GM12878 (cell line): ENCODE measurements around the gene ATN1. TPM values are rescaled to one million over a fixed set of nuclear protein-coding genes. Genes with fewer than 3 reads are reported as not detected.

Experiments
- ATAC-seq: fragments of 200-7000 bp; cut with Tn5 transposase; 3 replicates; pipeline ENCODE4 v1.9.1; 2020; ENCODE audit warnings: mild to moderate bottlenecking, moderate library complexity
- BruUV-seq: library from RNA; stranded (reverse); fragments of 400-500 nt; replicated peaks from 2 replicates; lab custom pipeline; 2021; lab: Mats Ljungman, UMichigan
- CTCF ChIA-PET: fragments of 300-600 bp; sonication (Branson Sonifier 250); formaldehyde crosslinking; extraction: SDS; loops from one replicate; lab custom pipeline; 2021; ENCODE audit warnings: inconsistent platforms; lab: Yijun Ruan, JAX
- POLR2A ChIA-PET: fragments of 350-600 bp; formaldehyde crosslinking; extraction: SDS; loops from one replicate; lab custom pipeline; 2021; ENCODE audit warnings: inconsistent platforms; lab: Charles Lee
- RAD21 ChIA-PET: fragments of 300-600 bp; sonication (Branson Sonifier 250); formaldehyde crosslinking; loops from one replicate; lab custom pipeline; 2023; ENCODE audit warnings: antibody characterized with exemption; ENCODE audit not compliant: unreplicated experiment; lab: Charles Lee
- SMC1A ChIA-PET: fragments of 300-600 bp; sonication (Branson Sonifier 250); formaldehyde crosslinking; loops from one replicate; lab custom pipeline; 2023; ENCODE audit not compliant: unreplicated experiment, uncharacterized antibody; lab: Charles Lee
- DNase-seq: peaks from one replicate; pipeline ENCODE4 v3.0.0-alpha.2; 2011; ENCODE audit warnings: low read depth, low spot score
- FAIRE-seq: peaks from 3 replicates; lab custom pipeline; 2011; peaks lifted over from hg19 to GRCh38; lab: Jason Lieb, UNC
- H2AFZ ChIP-seq: 2 replicates; pipeline ENCODE4 v1.6.0; 2011; ENCODE audit warnings: low read depth, low read length, control low read depth; ENCODE audit not compliant: control insufficient read depth
- H3K27ac ChIP-seq: 2 replicates; pipeline ENCODE4 v1.5.1; 2011; ENCODE audit warnings: control low read depth; ENCODE audit not compliant: control insufficient read depth, insufficient read depth
- H3K27me3 ChIP-seq, 2 experiments: replicated peaks in 1 of 2; 2 replicates each; pipeline versions ENCODE4 v1.6.0 to v1.6.1; 2011; ENCODE audit warnings: low read length in 1 of 2; ENCODE audit not compliant: control insufficient read depth in 2 of 2, insufficient read depth in 2 of 2
- H3K36me3 ChIP-seq, 2 experiments: 2 replicates each; pipeline ENCODE4 v1.5.1; 2011; ENCODE audit warnings: low read length in 1 of 2; ENCODE audit not compliant: control insufficient read depth in 2 of 2, insufficient read depth in 2 of 2
- H3K4me1 ChIP-seq: 2 replicates; pipeline ENCODE4 v1.6.1; 2011; ENCODE audit warnings: mild to moderate bottlenecking, low read length, moderate library complexity, mixed read lengths; ENCODE audit not compliant: control insufficient read depth, insufficient read depth
- H3K4me2 ChIP-seq: 2 replicates; pipeline ENCODE4 v1.6.0; 2011; ENCODE audit warnings: control low read depth; ENCODE audit not compliant: control insufficient read depth, insufficient read depth
- H3K4me3 ChIP-seq: fragments of 200-600 bp; sonication (generic); 2 replicates; pipeline ENCODE4 v1.5.1; 2016
- H3K79me2 ChIP-seq: 2 replicates; pipeline ENCODE4 v1.6.0; 2011; ENCODE audit warnings: low read length; ENCODE audit not compliant: control insufficient read depth, insufficient read depth
- H3K9ac ChIP-seq: 2 replicates; pipeline ENCODE4 v1.8.0; 2011; ENCODE audit warnings: low read length, control low read depth, mixed read lengths; ENCODE audit not compliant: control insufficient read depth, insufficient read depth
- H3K9me3 ChIP-seq: replicated peaks from 3 replicates; pipeline ENCODE4 v1.5.1; 2011; ENCODE audit warnings: mild to moderate bottlenecking, low read length; ENCODE audit not compliant: control insufficient read depth, insufficient read depth
- H4K20me1 ChIP-seq: 2 replicates; pipeline ENCODE4 v1.6.0; 2011; ENCODE audit not compliant: control insufficient read depth, insufficient read depth
- KAT2A ChIP-seq: conservative IDR thresholded peaks from 2 replicates; pipeline ENCODE4 v1.6.1; 2011; ENCODE audit warnings: low read depth, low read length; ENCODE audit not compliant: control insufficient read depth
- ZNF274 ChIP-seq: IDR thresholded peaks from one replicate; pipeline ENCODE4 v1.8.0; 2011; ENCODE audit not compliant: insufficient read length, insufficient read depth
- ZZZ3 ChIP-seq: IDR thresholded peaks from 2 replicates; pipeline ENCODE4 v1.6.1; 2011; ENCODE audit warnings: low read depth; ENCODE audit not compliant: control insufficient read depth, insufficient read length
- WGBS: methylation state at CpG from one replicate; pipeline ENCODE4 v1.1.6; 2016; ENCODE audit warnings: low lambda C conversion rate; ENCODE audit not compliant: insufficient replicate concordance, insufficient coverage; ENCODE audit errors: missing lambda C conversion rate; 5-methylcytosine and 5-hydroxymethylcytosine counted together
- in situ Hi-C: fragments of 300-500 bp; cut with MboI; formaldehyde crosslinking; loops from 9 replicates; pipeline ENCODE4 v1.14.3; 2018; ENCODE audit warnings: mixed read lengths
- intact Hi-C: fragments of 100-400 bp; cut with micrococcal nuclease; formaldehyde crosslinking; loops from one replicate; pipeline ENCODE4 v1.14.2; 2022; ENCODE audit not compliant: unreplicated experiment
- polyA plus RNA-seq, 11 experiments: library from polyadenylated mRNA; depleted of rRNA in 4 of 11; unstranded in 6 of 11; stranded (reverse) in 5 of 11; fragments of >200 nt; fragmentation: Nextera tagmentation in 4 of 11; fragmentation: Illumina TruSeq in 1 of 11; extraction: Ambion mirVana in 4 of 11; extraction: Trizol in 1 of 11; gene quantifications; 1 replicate in 1 of 11; 2 replicates in 10 of 11; pipeline versions ENCODE4 v1.2.1 to v1.2.3, GENCODE V29; 2011 to 2016; ENCODE audit warnings: inconsistent platforms in 2 of 11, missing spikeins in 2 of 11, low read depth in 1 of 11
- total RNA-seq, 4 experiments: library from RNA; depleted of rRNA in 3 of 4; stranded (reverse); fragments of >200 nt in 3 of 4; fragmentation: Illumina TruSeq in 1 of 4; extraction: Trizol in 1 of 4; gene quantifications; 2 replicates each; pipeline versions ENCODE4 v1.2.1 to v1.2.3, GENCODE V29; 2013 to 2021
- TF ChIP-seq, protein P1 (sequence below), 3 experiments: IDR thresholded peaks in 2 of 3; conservative IDR thresholded peaks in 1 of 3; 2 replicates each; pipeline ENCODE4 v1.5.1; 2011; ENCODE audit warnings: low read depth in 3 of 3, low read length in 3 of 3, mild to moderate bottlenecking in 3 of 3, control low read depth in 2 of 3, moderate library complexity in 2 of 3, inconsistent platforms in 1 of 3, mixed read lengths in 1 of 3; ENCODE audit not compliant: control insufficient read depth in 2 of 3, insufficient read depth in 1 of 3; ENCODE audit errors: extremely low read depth in 1 of 3

ATN1 gene
- total and polyA plus RNA-seq, 10 of the 15 experiments (the other 5 are each of a cell fraction or from before 2014, with no cell fraction given) = 0.08 to 44.5 (median 5.0) TPM

DNA sequence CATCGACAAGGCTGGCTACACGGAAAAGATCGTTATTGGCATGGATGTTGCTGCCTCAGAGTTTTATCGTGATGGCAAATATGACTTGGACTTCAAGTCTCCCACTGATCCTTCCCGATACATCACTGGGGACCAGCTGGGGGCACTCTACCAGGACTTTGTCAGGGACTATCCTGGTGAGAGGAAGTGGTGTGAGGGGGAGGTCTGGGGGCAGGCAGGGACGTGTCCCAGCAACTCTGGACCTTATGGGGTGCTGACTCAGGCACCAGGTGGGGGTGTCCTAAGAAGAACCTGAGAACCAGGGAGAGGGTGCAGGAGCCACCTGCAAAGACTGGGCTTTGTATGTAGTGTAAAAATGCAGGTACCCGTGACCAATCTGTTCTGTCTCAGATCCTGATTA is 8.2 kb upstream of the ATN1 start:
- Histone ChIP-seq H3K27me3 (no peaks in the 10 kb centered on the region), H4K20me1 (no peaks in the 10 kb centered on the region), H3K79me2 (peaks cover 19% of the 10 kb centered on the region), H3K9ac (no peak overlapping the region), H3K9me3 (no peaks in the 10 kb centered on the region), H2AFZ (no peak overlapping the region), H3K4me1 (peaks cover 38% of the 10 kb centered on the region), H3K36me3 (peaks cover 2 to 13% of the 10 kb centered on the region in 2 experiments; a peak in 2 of 4 replicates), H3K4me3 (0 out of 2 replicates have a peak overlapping the region, but pooled peaks have one; percentile 37), H3K4me2 (no peak overlapping the region; the same call in 1 of the 2 replicates), H3K27ac (no peak overlapping the region; the same call in 1 of the 2 replicates)
- intact Hi-C loops (no loop called here), in situ Hi-C loops (no loop called here)
- DNase-seq (no peak), ATAC-seq (no peak), FAIRE-seq (no peak)
- ChIA-PET POLR2A (interaction anchor here (1.0 kb wide), 1 partner anchor 14 kb away, joined by 3 read pairs; no protein-coding TSS in a partner anchor), SMC1A (interaction anchor here (1.0 kb wide), 2 partner anchors 26 to 165 kb away, joined by 3 read pairs; no protein-coding TSS in a partner anchor), RAD21 (interaction anchor here (0.9 to 1.3 kb wide), 2 partner anchors 48 to 50 kb away, joined by 3 read pairs; no protein-coding TSS in a partner anchor), CTCF (interaction anchor here (1.0 to 2.5 kb wide), 4 partner anchors 14 to 46 kb away, joined by 3 to 10 read pairs (median 4); partner anchors contain the start of gene SPSB2)
- 82% methylated on average over 7 of the region's 7 CpGs for WGBS
- BruUV-seq = no TSS peak
- TF ChIP-seq, protein P1, sequence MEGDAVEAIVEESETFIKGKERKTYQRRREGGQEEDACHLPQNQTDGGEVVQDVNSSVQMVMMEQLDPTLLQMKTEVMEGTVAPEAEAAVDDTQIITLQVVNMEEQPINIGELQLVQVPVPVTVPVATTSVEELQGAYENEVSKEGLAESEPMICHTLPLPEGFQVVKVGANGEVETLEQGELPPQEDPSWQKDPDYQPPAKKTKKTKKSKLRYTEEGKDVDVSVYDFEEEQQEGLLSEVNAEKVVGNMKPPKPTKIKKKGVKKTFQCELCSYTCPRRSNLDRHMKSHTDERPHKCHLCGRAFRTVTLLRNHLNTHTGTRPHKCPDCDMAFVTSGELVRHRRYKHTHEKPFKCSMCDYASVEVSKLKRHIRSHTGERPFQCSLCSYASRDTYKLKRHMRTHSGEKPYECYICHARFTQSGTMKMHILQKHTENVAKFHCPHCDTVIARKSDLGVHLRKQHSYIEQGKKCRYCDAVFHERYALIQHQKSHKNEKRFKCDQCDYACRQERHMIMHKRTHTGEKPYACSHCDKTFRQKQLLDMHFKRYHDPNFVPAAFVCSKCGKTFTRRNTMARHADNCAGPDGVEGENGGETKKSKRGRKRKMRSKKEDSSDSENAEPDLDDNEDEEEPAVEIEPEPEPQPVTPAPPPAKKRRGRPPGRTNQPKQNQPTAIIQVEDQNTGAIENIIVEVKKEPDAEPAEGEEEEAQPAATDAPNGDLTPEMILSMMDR (IDR thresholded peaks at IDR 0.05 in 2 of 3, conservative IDR thresholded peaks at IDR 0.05 in 1 of 3; ENCODE audit: control insufficient read depth in 2 of 3, extremely low read depth in 1 of 3, insufficient read depth in 1 of 3, low read depth in 3 of 3, low read length in 3 of 3) = 0 out of 6 replicates have a peak, but pooled peaks of 1 of the 3 experiments have one; percentile 11
- TF ChIP-seq ZZZ3 = no peak
- TF ChIP-seq ZNF274 = no peak
- TF ChIP-seq KAT2A = no peak
